Stimulated activated CD4-positive, alpha-beta T cell treated with anti-CD3 and anti-CD28 coated beads, Interleukin-15, amount 100 ng/mL, for 1 hour (primary cell): Measurements from ENCODE around the gene WNT8A.

Source experiments
- DNase-seq, 2 donors: peaks; one replicate each; pipeline ENCODE4 v3.0.0-alpha.2; 2020; ENCODE audit warnings: low read depth in 1 of 2, low spot score in 1 of 2

The WNT8A gene

GRCh38 chr5:138091685-138092084, 7.9 kb downstream of the WNT8A start:
- no peak for DNase-seq

- no peak for DNase-seq
Observed at GRCh38 chr5:138092301-138092700, 8.5 kb downstream of the WNT8A start.

- no peak for DNase-seq
Observed at GRCh38 chr5:138093036-138093435, 9.2 kb downstream of the WNT8A start.

- no peak for DNase-seq
Observed at GRCh38 chr5:138095100-138095907, 11.5 kb downstream of the WNT8A start.

GRCh38 chr5:138096363-138096762, 12.5 kb downstream of the WNT8A start:
- DNase-seq, result no peak

- no peak for DNase-seq
Observed at GRCh38 chr5:138096997-138097828, 13.4 kb downstream of the WNT8A start.

GRCh38 chr5:138102454-138103318, 18.9 kb downstream of the WNT8A start:
- DNase-seq, result no peak

GRCh38 chr5:138103319-138103637, 19.4 kb downstream of the WNT8A start:
- DNase-seq, result no peak

- DNase-seq, result no peak
Observed at GRCh38 chr5:138105709-138106108, 21.9 kb downstream of the WNT8A start.

GRCh38 chr5:138107213-138107612, 23.4 kb downstream of the WNT8A start:
- DNase-seq, result no peak

- DNase-seq, result no peak
Observed at GRCh38 chr5:138109463-138110265, 25.8 kb downstream of the WNT8A start.

GRCh38 chr5:138110266-138110963, 26.6 kb downstream of the WNT8A start:
- DNase-seq, result no peak

- no peak for DNase-seq
Observed at GRCh38 chr5:138111181-138111580, 27.3 kb downstream of the WNT8A start.

GRCh38 chr5:138111937-138112336, 28.1 kb downstream of the WNT8A start:
- DNase-seq, result no peak

GRCh38 chr5:138115254-138115653, 31.4 kb downstream of the WNT8A start:
- DNase-seq, result no peak

- no peak for DNase-seq
Observed at GRCh38 chr5:138128334-138128733, 44.5 kb downstream of the WNT8A start.

GRCh38 chr5:138129347-138129746, 45.5 kb downstream of the WNT8A start:
- no peak for DNase-seq

- no peak for DNase-seq
Observed at GRCh38 chr5:138132543-138132942, 48.7 kb downstream of the WNT8A start.

GRCh38 chr5:138138949-138139780, 55.3 kb downstream of the WNT8A start, which contains the start of gene NME5:
NME5 (minus strand) TSS chr5:138139428; CDS start chr5:138138780, 648 bp downstream.
- no peak for DNase-seq
